Fibroblast of lung (primary cell): ENCODE results near the gene CLSTN2.

Source experiments
- EZH2 ChIP-seq: IDR thresholded peaks from 2 replicates; pipeline ENCODE4 v1.5.1; 2012; ENCODE audit warnings: low read length, control low read depth, mild to moderate bottlenecking; ENCODE audit errors: missing control alignments
- TF ChIP-seq, protein P1 (sequence below), 2 donors: IDR thresholded peaks in 1 of 2; conservative IDR thresholded peaks in 1 of 2; 1 replicate in 1 of 2; 2 replicates in 1 of 2; pipeline ENCODE4 v1.5.1; 2011 to 2012; ENCODE audit warnings: low read length in 2 of 2, control low read depth in 1 of 2, inconsistent platforms in 1 of 2, low read depth in 1 of 2, mild to moderate bottlenecking in 1 of 2

DNA sequence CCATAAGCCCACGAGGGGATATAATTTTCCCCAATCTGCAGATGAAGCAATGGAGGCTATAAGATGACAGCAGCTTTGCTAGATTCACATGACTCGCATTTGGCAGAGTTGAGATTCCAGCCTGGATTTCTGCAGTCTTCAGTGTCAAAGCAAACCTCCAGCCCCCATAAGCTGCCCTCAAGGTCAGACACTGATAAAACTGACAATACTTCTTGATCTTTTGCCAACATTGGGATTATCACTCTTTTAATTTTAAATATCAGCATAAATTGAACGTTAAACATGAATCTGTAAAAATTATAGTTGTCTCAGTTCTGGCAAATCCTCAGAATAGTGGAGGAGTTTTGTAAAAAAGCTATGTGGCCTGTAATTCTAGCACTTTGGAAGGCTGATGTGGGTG lies 508.8 kb downstream of the CLSTN2 start:
- TF ChIP-seq, protein P1, sequence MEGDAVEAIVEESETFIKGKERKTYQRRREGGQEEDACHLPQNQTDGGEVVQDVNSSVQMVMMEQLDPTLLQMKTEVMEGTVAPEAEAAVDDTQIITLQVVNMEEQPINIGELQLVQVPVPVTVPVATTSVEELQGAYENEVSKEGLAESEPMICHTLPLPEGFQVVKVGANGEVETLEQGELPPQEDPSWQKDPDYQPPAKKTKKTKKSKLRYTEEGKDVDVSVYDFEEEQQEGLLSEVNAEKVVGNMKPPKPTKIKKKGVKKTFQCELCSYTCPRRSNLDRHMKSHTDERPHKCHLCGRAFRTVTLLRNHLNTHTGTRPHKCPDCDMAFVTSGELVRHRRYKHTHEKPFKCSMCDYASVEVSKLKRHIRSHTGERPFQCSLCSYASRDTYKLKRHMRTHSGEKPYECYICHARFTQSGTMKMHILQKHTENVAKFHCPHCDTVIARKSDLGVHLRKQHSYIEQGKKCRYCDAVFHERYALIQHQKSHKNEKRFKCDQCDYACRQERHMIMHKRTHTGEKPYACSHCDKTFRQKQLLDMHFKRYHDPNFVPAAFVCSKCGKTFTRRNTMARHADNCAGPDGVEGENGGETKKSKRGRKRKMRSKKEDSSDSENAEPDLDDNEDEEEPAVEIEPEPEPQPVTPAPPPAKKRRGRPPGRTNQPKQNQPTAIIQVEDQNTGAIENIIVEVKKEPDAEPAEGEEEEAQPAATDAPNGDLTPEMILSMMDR (conservative IDR thresholded peaks at IDR 0.05 in 1 of 2, IDR thresholded peaks at IDR 0.05 in 1 of 2; ENCODE audit: low read depth in 1 of 2, low read length in 2 of 2), result no peak
- no peak for TF ChIP-seq EZH2
